GM19468 (cell line): ENCODE measurements around the gene SRSF8.
"Not testable (repeated sequence)": the region's sequence is repeated elsewhere in the genome, so short reads cannot be mapped to it uniquely, and the experiment has no call there.

ENCODE experiments used
- ATAC-seq: cut with Tn5 transposase; IDR thresholded peaks from one replicate; pipeline ENCODE4 v1.9.1; 2021; ENCODE audit warnings: mild to moderate bottlenecking, moderate library complexity, moderate number of reproducible peaks; ENCODE audit not compliant: unreplicated experiment; ENCODE audit errors: extremely low read depth

The SRSF8 gene

DNA sequence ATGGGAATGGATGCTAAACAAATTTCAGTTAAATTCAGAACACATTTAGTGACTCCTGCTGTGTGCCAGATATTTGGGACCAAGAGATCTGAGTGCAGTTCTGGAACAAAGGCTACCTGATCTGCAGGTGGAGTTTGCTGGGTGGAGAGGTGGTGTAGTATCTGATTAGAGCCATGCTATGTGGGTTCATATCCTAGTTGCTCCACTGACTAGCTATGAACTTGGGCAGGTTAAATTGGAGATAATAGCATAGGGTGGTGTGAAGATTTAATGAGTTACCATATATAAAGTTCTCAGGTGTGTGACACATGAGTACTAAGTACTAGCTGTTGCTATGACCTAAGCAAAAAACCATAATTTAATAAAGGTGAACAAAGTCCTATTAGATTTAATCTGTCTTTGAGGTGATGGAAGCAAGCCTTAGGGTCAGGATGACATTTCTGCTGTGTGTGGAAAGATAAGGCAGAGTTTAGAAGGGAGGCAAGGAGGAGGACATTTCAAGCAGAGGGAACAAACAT, 25.0 kb downstream of the SRSF8 start:
- no peak for ATAC-seq

DNA sequence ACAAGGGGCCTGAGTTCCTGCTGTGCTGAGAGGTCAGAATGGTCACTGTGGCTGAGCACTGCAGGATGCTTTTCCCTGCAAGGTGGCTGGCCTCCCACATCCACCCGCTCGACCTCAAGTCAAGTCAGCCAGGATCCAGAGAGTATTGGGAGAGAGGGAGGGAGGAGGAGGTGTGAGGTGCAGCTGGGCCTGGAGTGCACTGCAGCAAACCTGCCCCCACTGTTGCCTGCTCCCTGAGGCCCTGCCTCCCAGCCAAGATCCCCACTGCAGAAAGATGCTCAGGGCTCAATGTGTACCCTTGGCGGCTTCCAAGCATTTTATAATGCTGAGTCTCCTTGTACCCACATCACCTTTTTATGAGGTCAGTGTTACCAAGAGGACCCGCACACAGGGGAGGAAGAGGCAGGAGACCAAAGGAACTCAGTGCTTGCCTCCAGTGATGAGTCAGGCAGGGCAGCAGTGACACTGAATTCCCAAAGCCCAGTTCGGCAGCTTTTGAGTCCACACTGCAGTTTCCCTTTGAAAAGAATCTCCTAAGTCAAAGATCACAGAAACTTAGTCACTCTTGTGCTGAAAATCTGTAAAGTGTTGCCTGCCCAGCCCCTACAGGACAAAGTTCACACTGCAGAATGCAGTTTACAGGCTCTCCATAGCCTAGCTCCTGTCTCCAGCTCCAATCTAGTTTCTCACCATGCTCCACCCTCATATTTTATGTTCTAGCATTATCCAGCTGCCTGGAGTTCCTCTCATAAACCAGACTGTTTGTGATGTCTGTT, 26.0 kb downstream of the SRSF8 start:
- no peak for ATAC-seq

DNA sequence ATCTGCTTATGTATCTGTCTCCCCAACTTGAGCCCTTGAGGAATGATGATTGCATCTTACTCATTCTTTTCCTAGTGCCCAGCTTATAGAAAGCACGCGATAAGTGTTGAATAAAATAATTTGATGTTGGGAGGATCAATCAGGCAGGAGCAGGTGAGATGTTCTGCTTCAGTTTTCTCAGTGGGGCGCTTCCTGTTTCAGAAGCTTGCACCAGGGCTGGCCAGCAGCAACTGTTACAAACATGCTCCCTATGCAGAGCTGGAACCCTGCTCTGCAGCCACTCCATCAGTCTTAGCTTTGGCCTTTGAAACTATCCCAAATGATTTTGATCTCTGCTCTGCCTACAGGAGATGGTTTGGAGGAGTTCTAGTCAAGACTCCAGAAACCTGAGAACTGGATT, 26.8 kb downstream of the SRSF8 start:
- no peak for ATAC-seq

DNA sequence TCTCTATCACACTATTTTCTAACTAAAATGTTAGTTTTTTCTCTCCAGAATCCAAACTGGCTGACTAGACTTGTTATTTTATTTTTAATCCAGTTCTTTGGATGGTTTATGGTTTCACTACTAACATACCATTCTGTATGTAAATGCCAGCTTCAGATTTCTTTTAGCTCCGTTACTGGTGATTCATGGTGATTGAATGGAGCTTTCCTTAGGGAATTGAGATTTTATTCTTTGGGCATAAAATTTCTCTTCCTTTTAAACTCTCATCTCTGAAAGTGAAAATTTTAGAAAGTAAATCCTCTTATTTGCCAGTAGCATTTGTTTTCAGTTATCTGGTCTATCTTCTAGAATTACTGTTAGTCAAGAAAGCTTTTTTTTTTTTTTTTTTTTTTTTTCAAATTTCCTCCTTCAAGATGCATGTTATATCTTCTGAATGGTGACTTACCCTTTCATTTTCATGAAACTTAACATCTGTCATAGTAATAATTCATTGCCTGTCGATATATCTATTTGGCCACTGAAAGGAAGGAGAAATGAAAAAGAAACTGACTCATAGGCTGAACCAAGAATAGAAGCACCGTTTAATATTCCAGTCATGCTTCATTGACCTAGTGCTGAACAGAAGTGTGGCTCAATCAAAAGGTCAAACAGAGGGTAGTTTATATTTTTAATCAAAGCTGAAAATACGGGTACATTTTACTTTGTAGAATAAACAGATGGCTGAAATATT, 29.3 kb downstream of the SRSF8 start:
- peak; percentile 78 for ATAC-seq

DNA sequence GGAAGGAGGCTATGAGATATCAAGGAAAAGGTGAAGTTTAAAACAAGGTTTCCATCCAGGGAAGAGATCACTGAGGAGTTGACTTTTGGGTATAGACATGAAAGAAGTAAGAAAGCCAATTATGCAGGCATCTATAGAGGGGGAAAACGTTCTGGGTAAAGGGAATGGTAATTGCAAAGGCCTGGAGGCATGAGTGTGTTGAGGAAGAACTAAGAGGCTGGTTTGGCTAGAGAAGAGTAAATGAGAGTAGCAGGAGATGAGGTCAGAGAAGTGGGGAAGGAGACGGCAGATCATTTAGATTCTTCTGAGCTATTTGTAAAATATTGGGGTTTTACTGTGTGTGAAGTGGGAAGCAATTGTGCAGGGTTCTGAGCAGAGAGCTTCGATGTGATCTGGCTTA, 30.5 kb downstream of the SRSF8 start:
- no peak for ATAC-seq

- ATAC-seq, result no peak
Measured at GRCh38 chr11:95098826-95099225, 32.1 kb downstream of the SRSF8 start.

DNA sequence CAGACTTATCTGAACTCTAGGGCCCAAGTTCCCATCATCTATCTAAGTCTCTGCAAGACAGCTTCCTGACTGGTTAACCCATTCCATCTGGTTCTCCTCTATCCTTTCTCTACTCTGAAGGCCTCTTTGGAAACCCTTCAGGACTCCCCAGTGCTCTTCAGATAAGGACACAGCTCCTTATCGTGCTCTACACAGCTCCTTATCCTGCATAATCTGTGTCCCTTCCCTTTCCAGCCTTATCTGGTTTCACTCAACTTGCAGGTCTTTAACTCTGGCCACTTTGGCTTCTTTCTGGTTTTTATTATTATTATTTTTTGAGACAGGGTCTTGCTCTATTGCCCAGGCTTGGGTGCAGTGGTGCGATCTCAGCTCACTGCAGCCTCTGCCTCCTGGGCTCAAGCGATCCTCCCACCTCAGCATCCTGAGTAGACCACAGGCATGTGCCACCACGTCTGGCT, 33.5 kb downstream of the SRSF8 start:
- no peak for ATAC-seq

GRCh38 chr11:95100856-95101507, 34.3 kb downstream of the SRSF8 start:
- ATAC-seq, result no peak

- no peak for ATAC-seq
Measured at GRCh38 chr11:95101935-95102334, 35.2 kb downstream of the SRSF8 start.

DNA sequence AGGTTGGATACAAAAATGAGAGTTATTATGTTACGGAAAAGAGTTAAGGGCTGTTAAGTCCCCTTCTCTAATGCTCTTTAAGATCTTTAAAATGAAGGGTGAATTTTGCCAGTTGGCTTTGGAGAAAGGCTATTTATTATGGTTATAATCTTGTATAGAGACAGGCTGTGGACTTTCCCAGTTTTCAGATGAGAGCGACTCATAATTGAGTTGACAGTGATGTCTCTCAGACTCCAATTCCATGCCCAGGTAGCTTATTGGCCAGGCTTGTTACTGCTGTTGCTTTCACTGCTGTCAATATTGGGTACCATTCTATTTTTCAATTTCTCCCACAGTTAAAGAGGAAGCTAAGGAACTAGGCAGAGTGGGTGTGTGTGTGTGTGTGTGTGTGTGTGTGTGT, 36.0 kb downstream of the SRSF8 start:
- ATAC-seq, result no peak

- ATAC-seq, result no peak
Measured at GRCh38 chr11:95103701-95104100, 37.0 kb downstream of the SRSF8 start.

DNA sequence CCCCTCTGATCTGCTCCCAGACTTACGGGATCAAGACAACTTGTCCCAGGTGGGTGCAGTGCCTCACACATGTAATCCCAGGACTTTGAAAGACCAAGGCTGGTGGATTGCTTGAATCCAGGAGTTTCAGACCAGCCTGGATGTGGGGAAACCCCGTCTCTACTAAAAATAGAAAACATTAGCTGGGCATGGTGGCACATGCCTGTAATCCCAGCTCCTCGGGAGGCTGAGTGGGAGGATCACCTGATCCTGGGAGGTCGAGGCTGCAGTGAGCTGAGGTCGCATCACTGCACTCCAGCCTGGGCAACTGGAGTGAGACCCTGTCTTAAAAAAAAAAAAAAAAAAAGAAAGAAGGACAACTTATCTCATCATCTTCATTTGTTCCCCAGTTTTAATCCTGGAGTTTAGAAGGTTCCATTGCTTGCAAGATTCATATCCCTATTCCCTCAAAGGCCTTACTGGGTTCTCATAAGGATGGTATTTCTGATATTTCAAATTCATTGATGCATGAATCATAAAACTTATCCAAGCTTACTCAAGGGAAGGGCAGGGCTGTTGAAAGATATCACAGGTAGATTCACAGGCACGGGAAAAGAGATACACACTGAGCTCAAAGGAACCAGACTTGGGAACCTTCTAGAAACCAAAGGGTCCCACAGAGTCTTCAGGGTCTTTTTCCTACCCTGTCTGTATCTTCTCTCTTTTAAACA, 37.6 kb downstream of the SRSF8 start:
- ATAC-seq, result no peak

DNA sequence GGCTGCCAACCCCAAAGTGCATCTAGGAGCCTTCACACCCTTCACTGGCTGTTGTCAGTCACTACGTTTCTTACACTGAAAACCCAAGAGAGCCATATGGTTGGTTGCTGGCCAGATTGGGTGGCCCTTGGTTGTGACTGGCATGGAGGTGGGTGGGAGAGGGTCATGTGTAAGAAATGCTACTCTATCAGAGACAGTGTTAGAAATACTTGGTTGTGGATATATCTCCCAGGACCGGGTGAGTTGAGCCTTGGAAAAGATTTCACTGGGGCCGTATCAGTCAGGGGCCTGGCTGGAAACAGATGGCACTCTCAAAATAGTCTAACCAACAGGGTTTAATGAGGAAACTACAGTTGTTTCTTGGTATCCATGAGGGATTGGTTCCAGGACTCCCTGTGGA, 38.1 kb downstream of the SRSF8 start:
- ATAC-seq, result no peak

- ATAC-seq, result no peak
Measured at GRCh38 chr11:95108159-95108611, 41.5 kb downstream of the SRSF8 start.

- no peak for ATAC-seq
Measured at GRCh38 chr11:95108671-95109551, 42.2 kb downstream of the SRSF8 start.

DNA sequence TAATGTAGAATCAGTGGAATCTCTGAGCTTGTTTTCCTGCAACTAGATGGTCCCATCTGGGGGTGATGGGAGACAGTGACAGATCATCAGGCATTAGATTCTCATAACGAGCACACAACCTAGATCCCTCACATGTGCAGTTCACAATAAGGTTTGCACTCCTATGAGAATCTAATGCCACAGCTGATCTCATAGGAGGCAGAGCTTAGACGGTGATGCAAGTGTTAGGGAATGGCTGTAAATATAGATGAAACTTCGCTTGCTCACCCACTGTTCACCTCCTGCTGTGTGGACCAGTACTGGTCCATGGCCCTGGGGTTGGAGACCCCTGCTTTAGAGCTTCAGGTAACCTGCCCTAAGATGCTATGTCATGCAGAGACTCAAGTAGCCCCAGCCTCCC, 44.8 kb downstream of the SRSF8 start:
- ATAC-seq, result not testable (repeated sequence)

DNA sequence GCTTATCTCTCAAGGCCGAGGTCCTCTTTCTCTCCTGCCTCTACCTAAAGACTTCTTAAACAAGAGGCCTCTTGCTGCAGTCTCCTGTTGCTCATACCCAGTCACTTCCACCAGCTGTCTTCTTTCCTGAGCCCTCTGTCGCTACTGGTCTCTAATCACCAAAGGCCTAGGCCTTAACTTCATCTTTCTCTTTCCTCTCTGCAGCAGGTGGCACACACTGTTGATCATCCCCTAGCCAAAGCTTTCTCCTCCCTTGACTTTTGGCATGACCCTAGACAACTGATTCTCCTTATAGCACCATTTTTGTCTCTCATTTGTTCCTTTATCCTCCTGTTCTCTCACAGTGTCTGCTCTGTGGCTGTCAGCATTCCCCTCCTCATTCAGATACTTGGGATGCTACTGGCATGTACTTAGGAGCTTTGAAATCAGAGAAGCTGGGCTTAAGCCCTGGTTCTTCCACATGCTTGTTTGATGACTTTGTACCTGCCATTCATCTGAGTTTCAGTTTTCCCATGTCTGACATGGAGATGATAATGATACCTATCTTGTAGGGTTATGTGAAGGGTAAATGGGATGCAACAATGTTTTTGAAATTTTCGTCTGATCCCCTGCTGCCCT, 45.3 kb downstream of the SRSF8 start:
- ATAC-seq, result no peak

- ATAC-seq, result no peak
Measured at GRCh38 chr11:95115597-95115996, 48.9 kb downstream of the SRSF8 start.
